ENCODE data around the gene PREX1.

The PREX1 gene

DNA sequence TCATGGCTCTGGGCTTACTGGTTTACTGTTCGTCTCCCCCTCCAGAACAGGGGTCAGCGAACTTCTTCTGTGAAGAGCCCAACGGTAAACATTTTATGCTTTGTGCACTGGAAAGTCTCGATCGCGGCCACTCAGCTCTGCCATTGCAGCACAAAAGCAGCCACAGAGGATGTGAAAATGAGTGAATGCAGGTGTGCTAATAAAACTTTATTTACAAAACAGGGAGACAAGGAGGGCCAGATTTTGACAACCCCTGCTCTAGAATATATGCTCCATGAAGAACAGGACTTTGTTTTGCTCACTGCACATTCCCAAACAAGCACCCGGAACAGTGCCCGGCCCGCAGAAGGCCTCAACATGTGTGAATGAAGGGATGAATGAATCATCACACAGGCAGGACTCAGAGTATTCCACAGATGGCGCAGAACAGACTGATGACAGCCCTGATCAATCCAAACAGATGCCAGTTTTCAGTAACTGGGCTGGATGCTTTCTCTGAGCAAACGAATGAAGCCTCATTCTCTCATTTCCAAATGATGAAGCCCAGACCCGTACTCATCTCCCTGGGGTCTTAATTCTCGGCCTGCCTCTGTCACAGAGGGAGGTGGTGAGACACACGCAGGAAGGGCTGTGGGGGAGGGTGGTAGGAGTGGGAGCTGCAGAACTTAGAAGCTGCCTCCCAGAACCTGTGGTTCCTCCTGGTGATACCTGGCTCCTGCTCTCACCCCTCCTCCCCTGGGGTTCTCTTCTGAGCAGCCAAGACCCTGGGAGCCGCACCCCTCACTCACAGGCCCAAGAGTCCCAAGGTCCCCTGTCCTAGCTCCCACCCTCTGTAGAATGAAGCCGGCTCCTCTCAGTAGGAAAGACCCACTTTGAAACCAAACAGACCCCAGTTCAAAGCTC lies 196.4 kb downstream of the PREX1 start:
- Histone ChIP-seq H3K36me3 (ENCODE audit: insufficient read depth, low read length) (no peaks in the 10 kb centered on the region), H3K4me1 (ENCODE audit: insufficient read depth, low read length) (no peaks in the 10 kb centered on the region; the same call in 1 of the 2 replicates), H3K9ac (ENCODE audit: low read depth, low read length) (no peak overlapping the region), H3K9me3 (ENCODE audit: control insufficient read depth, insufficient read depth, low read length) (no peaks in the 10 kb centered on the region)

DNA sequence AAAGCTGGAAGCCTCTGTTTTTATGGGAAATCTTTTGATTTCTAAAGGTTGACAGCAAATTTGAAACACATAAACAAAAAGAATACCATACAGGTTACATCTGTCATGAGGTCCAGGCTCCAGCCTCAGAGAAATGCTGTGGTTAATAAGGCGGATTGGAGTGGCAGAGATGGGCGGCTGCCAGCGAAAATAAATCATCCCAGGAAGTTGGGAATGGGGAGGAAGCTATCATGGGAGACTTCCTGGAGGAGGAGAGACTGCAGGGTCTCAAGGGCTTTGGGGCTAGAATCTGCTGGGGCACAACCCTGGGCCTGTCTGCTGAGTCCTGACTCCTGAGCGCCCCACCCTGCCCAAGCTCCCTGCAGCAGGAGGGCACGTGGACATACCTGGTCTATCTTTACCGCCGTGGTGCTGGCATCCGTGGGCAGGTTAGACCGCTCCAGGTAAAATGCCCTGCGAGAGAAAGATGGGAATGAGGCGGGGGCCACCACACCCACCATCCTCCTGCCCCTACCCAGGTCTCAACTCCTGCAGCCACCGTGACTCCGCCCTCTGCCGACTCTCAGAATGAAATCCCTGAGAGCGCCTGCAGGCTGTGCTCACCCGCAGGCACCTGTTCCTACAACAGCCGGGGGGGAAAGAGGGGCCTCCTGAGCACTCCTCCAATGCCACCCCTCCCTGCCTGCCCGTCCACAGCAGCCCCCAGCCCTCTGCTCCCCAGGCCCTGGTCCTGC lies 197.3 kb downstream of the PREX1 start:
- H3K9ac ChIP-seq (ENCODE audit: low read depth, low read length): no peak overlapping the region
- H3K9me3 ChIP-seq (ENCODE audit: control insufficient read depth, insufficient read depth, low read length): no peaks in the 10 kb centered on the region
- no peaks in the 10 kb centered on the region for H3K36me3 ChIP-seq (ENCODE audit: insufficient read depth, low read length)
- H3K4me1 ChIP-seq (ENCODE audit: insufficient read depth, low read length): no peaks in the 10 kb centered on the region; the same call in 1 of the 2 replicates

DNA sequence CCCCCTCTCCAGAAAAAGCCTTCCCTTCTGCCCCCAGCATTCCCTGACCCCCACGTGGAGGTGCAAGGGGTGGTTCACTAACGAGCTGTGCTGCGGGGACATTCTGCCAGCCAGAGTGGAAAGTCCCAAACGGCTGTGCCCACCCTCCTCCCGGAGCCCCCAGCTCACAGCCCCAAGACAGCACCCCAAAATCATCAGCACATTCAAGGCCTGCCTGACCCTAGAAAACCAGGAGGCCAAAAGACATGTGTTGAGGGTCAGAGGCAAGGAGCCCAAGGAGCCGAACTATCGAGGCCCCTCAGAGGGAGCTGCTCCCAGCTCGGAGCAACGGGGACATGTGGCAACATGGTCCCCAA lies 197.9 kb downstream of the PREX1 start:
- H3K9me3 ChIP-seq (ENCODE audit: control insufficient read depth, insufficient read depth, low read length): no peaks in the 10 kb centered on the region
- no peaks in the 10 kb centered on the region; the same call in 1 of the 2 replicates for H3K4me1 ChIP-seq (ENCODE audit: insufficient read depth, low read length)
- H3K9ac ChIP-seq (ENCODE audit: low read depth, low read length): no peak overlapping the region
- no peaks in the 10 kb centered on the region for H3K36me3 ChIP-seq (ENCODE audit: insufficient read depth, low read length)

DNA sequence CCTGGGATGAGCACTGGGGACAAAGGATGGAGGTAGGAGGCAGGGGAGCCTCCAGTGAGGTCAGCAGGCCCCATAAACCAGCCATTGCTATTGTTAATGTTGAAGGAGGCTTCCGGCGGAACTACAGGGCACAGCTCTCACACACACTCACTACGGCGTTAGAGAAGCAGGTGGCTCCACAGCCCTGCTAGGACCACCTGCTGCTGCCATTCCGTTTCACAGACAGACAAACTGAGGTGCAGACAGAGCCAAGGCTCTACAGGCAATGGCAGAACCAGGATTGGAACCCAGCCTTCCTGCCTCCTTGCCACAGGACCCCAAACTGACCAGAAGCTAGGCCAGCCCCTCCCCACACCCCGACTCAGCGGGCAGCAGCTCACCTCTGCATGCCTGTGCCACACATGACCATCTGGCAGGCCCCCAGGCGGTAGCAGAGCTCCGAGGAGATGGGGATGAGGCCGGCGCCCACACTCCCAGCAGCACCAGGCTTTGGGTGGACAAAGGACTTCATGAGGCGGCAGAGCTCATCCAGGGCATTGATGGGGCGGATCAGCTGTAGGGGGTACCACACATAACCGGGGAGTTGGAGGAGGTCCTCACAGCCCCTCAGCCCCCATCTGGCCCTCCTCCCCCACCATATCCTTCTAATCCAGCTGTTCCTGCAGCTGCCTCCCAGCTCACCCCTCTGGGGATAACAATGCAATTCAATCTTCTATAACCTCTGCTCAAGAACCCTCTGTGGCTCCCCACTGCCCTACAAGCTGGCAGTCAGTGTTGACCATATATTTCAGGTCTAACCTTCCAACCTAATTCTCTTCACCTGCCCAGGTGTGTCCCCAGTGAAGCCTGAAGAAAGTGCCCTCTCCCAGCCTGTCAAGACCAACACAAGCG lies 198.5 kb downstream of the PREX1 start:
- no peaks in the 10 kb centered on the region for H3K9me3 ChIP-seq (ENCODE audit: control insufficient read depth, insufficient read depth, low read length)
- H3K4me1 ChIP-seq (ENCODE audit: insufficient read depth, low read length): no peaks in the 10 kb centered on the region; the same call in 1 of the 2 replicates
- H3K9ac ChIP-seq (ENCODE audit: low read depth, low read length): no peak overlapping the region
- H3K36me3 ChIP-seq (ENCODE audit: insufficient read depth, low read length): no peaks in the 10 kb centered on the region

DNA sequence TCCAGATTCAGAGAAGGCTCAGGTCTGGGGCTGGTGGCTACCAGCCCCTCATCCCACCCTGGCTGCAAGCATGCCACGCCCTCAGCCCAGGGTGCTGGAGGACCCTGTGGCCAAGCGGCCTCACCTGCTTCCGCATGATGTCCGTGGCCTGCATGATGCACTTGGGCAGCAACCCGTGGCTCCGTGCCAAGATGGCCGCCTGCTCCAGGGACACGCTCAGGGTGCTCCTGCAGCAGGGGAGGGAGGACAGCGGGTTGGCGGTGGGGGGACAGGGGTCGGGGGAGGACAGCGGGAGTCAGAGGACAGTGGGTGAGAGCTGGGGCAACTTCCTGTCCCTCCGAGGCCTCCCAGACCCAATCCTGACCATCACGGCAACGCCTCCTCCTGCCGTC lies 200.1 kb downstream of the PREX1 start:
- no peak overlapping the region for H3K9ac ChIP-seq (ENCODE audit: low read depth, low read length)
- H3K4me1 ChIP-seq (ENCODE audit: insufficient read depth, low read length): no peaks in the 10 kb centered on the region; the same call in 1 of the 2 replicates
- no peaks in the 10 kb centered on the region for H3K9me3 ChIP-seq (ENCODE audit: control insufficient read depth, insufficient read depth, low read length)
- H3K36me3 ChIP-seq (ENCODE audit: insufficient read depth, low read length): no peaks in the 10 kb centered on the region

DNA sequence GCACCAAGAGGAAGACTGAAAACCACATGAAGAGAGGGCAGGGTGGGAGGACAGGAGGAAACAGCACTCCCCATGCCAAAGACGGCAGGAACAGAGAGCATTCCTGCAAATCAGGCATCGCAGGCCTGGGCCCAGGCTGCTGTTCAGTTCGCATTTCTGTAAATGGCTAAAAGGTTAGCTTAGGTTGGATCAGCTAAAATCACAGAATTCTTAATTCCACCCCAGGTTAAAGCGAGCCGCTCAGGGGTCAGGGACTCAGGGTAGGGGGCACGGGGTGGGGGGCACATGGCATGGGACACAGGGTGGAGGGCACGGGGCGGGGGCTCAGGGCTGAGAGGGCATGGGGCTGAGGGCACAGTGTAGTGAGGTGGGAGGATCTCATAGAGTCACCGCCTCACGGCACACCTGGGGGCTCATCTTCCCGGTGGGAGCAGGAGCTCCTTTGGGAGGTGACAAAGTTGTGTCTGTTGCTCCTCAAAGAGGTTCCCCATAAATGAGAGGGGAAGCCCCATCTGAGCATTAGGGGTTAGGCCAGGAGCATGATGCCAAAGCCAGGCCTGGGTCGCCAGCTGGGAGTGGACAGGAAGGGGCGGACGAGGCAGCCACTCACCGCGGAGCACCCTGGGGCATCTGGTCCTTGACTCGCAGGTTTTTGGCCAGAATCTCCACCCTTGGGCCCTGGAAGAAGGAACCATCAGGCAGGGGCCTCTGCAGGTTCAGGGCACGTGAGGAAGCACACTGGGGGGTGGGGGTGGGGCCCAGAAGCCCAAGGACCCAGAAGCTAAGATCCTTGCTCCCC lies 200.7 kb downstream of the PREX1 start:
- Histone ChIP-seq H3K9me3 (ENCODE audit: control insufficient read depth, insufficient read depth, low read length) (no peaks in the 10 kb centered on the region), H3K4me1 (ENCODE audit: insufficient read depth, low read length) (no peaks in the 10 kb centered on the region; the same call in 1 of the 2 replicates), H3K9ac (ENCODE audit: low read depth, low read length) (no peak overlapping the region), H3K36me3 (ENCODE audit: insufficient read depth, low read length) (no peaks in the 10 kb centered on the region)

DNA sequence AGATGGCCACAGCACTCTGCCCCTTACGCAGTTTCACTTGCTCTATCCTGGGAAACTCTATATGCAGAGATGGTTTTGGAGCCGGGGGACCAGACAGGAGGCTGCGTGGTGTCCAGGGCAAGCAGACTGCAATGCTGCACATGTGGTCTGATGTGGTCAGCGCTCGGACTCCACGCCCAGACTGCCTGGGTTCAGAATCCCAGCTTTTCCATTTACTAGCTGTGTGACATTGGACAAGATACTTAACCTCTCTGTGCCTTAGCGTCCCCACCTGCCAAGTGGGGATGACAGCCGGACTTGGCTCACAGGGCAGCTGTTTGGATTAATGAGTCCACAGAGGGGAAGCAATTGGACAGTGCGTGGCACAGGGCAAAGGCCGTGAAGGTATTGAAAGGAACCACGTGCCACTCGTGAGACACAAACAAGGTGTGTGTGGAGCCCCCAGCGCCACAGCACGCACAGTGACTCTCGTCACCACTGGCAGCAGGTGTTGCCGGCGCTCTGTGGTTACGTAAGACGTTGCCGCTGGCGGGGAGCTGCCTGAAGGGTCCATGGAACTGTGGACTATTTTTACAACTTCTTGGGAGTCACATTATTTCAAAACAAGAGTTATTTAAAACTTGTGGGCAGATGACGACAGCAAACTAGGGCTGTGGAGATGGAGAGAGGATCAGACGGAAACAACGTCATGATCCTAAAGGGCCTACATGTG lies 201.4 kb downstream of the PREX1 start:
- Histone ChIP-seq H3K9me3 (ENCODE audit: control insufficient read depth, insufficient read depth, low read length) (no peaks in the 10 kb centered on the region), H3K4me1 (ENCODE audit: insufficient read depth, low read length) (no peaks in the 10 kb centered on the region; the same call in 1 of the 2 replicates), H3K9ac (ENCODE audit: low read depth, low read length) (no peak overlapping the region), H3K36me3 (ENCODE audit: insufficient read depth, low read length) (no peaks in the 10 kb centered on the region)

DNA sequence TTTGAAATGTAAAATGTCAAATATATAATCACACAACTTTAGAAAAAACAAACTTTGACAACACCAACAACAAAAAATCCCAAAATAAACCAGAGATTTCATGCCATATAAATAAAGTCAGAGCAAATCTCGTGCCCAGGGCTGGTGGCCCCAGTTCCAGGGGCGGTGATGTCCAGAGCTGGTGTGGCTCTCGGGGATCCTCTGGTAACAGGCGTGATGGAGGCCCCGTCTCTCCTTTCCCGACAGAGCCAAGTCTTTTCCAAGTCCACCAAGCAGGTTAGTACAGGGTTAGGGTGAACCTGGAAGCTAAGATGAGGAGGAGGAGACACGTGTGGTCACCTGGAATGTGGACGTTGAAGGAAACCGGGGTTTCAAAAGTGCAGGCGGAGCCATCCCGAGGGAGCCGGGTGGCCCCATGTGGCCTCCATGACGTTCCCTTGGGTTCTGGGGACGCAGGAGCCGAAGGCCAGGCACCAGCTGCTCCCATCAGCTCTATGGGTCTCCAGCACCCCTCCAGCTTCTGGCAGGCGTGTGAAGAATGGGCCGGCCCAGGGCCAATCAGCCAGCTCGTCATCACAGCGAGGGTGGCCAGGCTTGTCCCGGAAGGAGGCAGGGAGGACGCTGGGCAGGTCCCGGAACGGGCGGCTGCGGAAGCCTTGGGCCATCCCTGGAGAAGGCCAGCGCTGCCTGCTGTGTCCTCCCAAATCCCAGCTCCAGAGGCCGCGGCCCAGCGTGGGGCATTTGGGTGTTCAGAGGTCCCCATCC lies 202.5 kb downstream of the PREX1 start:
- no peaks in the 10 kb centered on the region for H3K4me1 ChIP-seq (ENCODE audit: insufficient read depth, low read length)
- no peaks in the 10 kb centered on the region for H3K36me3 ChIP-seq (ENCODE audit: insufficient read depth, low read length)
- H3K9ac ChIP-seq (ENCODE audit: low read depth, low read length): no peak overlapping the region
- no peaks in the 10 kb centered on the region for H3K9me3 ChIP-seq (ENCODE audit: control insufficient read depth, insufficient read depth, low read length)

DNA sequence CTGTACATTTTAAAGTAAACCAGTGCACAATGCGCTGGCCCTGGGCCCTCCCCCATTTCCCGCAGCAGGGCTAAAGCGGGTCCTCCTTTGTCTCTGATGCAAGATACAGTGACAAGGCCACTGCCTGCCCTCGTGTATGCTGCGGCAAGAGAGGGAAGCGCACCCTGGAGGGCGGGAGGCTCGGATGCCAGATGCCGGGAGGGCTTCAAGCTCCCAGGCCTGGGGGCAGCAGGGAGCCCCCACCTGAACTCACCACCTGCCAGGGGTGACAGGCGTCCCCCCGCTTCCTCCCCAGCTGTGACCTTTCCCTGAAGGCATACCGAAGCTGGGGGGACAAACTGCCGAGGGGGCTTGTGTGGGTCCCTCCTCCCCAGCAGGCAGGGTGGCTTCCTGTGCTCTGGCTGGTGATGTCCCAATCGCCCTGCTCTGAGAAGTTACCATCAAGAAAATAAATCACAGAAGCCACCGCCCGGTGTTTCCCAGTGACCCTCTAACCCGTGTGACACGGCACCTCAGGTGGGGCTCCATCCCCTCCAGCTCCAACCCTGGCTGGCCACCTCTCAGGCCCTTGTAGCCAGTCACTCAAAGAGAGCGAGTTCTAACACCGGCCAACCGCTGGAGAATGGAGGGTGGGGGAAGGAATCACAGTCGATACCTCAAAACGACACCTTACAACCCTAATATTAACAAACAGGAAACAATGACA lies 203.3 kb downstream of the PREX1 start:
- Histone ChIP-seq H3K9ac (ENCODE audit: low read depth, low read length) (no peak overlapping the region), H3K36me3 (ENCODE audit: insufficient read depth, low read length) (no peaks in the 10 kb centered on the region), H3K4me1 (ENCODE audit: insufficient read depth, low read length) (no peaks in the 10 kb centered on the region; the same call in 1 of the 2 replicates), H3K9me3 (ENCODE audit: control insufficient read depth, insufficient read depth, low read length) (no peaks in the 10 kb centered on the region)

DNA sequence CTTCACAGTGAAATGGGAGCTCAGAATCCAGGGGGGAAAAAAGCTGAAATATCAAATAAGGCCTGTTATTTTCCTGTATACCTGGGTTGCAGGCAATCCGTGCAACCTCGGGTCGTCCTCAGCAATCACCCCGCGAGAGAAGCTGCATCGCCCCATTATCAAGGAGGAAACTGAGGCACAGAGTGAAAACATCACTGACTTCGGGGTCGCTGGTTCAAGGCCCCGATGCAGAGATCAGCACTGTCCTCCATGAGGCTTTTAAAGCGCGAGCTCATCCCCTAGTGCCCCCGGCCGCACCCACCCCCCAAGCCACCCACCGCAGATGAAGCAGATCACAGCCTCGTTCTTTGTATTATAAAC lies 203.9 kb downstream of the PREX1 start:
- H3K4me1 ChIP-seq (ENCODE audit: insufficient read depth, low read length): no peaks in the 10 kb centered on the region; the same call in 1 of the 2 replicates

DNA sequence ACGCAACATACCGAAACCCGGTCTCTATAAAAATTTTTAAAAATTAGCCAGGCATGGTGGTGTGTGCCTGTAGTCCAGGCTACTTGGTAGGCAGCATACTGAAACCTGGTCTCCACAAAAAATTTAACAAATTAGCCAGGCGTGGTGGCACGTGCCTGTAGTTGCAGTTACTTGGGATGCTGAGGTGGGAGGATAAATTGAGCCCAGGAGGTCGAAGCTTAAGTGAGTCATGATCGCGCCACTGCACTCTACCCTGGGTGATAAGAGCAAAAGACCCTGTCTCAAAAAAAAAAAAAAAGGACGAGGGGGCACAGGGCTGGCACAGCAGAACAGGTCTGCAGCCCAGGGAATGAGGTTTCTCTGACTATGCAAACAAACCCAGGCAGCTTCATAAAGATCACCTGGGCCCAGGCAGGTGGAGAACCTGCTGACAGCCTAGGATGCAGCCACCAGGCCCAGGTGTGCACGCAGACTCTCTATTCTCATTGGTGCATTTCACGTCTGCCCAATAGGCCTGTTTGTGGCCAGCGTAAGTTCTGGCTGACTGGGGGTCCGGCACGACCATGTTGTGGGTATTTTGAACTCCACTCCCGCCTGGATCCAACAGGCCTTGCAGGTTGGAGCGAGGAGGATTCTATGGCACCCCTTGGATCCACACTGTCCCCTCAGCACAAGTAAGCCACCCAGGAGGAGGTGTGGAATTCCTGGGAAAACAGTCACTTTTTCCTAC lies 204.5 kb downstream of the PREX1 start:
- no peaks in the 10 kb centered on the region; the same call in 1 of the 2 replicates for H3K4me1 ChIP-seq (ENCODE audit: insufficient read depth, low read length)
- no peak overlapping the region for H3K9ac ChIP-seq (ENCODE audit: low read depth, low read length)
- H3K9me3 ChIP-seq (ENCODE audit: control insufficient read depth, insufficient read depth, low read length): no peaks in the 10 kb centered on the region
- H3K36me3 ChIP-seq (ENCODE audit: insufficient read depth, low read length): no peaks in the 10 kb centered on the region

More for the DNA sequence above, 203.9 kb downstream of the PREX1 start:
- no peaks in the 10 kb centered on the region for H3K9me3 ChIP-seq (ENCODE audit: control insufficient read depth, insufficient read depth, low read length)
- no peak overlapping the region for H3K9ac ChIP-seq (ENCODE audit: low read depth, low read length)
- H3K36me3 ChIP-seq (ENCODE audit: insufficient read depth, low read length): no peaks in the 10 kb centered on the region

DNA sequence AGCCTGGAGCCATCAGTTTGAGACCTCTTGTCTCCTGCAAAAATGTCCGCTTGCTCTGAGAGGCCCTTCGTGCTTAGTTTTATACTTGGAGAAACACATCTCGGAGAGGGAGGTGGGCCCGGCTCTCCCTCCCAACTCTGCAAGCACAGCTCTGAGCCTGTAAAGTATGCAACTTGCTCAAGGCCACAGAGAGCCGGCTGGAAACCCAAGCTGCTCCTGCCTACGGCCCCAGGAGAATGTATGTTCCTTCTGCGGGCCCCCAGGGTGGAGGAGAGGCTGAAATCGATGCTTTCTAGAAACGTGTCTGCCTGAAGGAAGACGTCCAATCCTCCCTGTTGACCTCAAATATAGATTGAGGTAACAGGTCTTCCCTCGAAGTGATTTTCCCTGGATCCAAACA lies 205.4 kb downstream of the PREX1 start:
- H3K36me3 ChIP-seq (ENCODE audit: insufficient read depth, low read length): no peaks in the 10 kb centered on the region
- H3K4me1 ChIP-seq (ENCODE audit: insufficient read depth, low read length): no peaks in the 10 kb centered on the region; the same call in 1 of the 2 replicates
- no peak overlapping the region for H3K9ac ChIP-seq (ENCODE audit: low read depth, low read length)
- no peaks in the 10 kb centered on the region for H3K9me3 ChIP-seq (ENCODE audit: control insufficient read depth, insufficient read depth, low read length)
